Activated CD4-positive, alpha-beta T cell treated with anti-CD3 and anti-CD28 coated beads, Interleukin-2, amount 50 U/mL, for 24 hours (primary cell): ENCODE data around the gene APRT.
A peak's percentile ranks its signal among the peaks of the same experiment; 100 is the strongest.
"Not testable (repeated sequence)": the region's sequence is repeated elsewhere in the genome, so short reads cannot be mapped to it uniquely, and the experiment has no call there.

Experiments used
- DNase-seq, 2 donors: peaks; one replicate each; pipeline ENCODE4 v3.0.0-alpha.2; 2020; ENCODE audit warnings: low read depth in 1 of 2, low spot score in 1 of 2

APRT gene

DNA sequence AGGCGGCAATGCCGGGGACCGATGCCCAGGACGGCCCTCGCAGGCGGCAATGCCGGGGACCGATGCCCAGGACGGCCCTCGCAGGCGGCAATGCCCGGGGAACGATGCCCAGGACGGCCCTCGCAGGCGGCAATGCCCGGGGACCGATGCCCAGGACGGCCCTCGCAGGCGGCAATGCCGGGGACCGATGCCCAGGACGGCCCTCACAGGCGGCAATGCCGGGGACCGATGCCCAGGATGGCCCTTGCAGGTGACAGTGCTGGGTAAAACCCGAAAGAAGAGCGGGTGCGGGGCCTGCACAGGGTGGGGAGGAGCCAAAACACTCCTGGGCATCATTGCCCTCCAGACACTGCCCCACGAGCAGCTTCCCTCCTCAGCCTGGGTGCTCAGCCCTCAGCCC, 11.9 kb upstream of the APRT start:
- not testable (repeated sequence) for DNase-seq

GRCh38 chr16:88822281-88823040, 10.7 kb upstream of the APRT start:
- no peak for DNase-seq

DNA sequence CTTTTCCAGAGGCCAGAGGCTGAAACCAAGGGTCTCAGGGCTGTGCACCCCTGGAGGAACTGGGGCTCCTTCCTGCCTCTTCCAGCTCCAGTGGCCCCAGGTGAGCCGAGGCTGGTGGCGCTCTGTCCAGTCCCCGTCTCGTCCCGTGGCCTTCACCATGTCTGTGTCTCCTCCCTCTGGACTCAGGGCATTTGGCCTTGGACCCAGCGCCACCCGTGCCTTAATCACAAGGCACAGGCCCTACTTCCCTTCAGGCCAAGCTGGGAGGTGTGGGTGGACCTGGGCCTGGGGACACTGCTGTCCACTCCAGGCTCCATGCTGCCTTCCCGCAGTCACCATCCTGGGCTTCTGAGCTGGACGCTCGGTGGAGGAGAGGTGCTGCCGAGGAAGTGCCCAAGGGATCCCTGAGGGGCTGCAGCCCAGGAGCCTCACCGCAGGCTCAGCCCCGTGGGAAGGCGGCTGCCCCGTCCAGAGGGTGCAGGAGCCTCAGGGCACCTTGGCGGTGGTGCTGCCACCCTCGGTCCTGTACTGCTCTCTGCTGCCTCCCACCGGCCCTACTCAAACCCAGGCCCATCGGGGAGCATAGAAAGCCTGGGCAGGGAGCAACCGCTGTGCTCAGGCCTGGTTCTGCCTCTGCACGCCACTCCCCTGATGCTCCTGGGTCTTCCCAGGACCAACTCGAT, 9.6 kb upstream of the APRT start:
- no peak for DNase-seq

- DNase-seq: no peak
Measured at GRCh38 chr16:88820385-88821025, 8.8 kb upstream of the APRT start.

DNA sequence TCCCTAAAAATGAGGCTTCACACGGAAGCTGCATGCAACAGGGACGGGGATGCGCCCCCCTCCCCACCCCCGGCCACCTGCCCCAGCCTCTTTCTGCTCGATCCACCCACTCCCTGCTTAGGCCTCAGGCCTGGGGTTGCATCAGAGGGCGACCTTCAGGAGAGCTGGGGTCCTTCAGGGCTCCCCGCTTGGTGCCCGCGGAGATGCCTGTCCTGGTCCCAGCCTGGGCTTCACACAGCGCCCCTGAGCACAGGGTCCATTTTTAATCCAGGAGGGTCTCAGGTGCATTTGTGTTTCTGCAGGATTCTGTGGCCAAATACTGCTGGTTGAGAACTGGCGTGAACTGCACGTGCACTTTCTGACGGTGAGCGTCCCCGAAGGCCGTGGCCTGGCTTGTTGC, 7.4 kb upstream of the APRT start:
- no peak for DNase-seq

- no peak for DNase-seq
Measured at GRCh38 chr16:88818575-88818874, 6.8 kb upstream of the APRT start.

DNA sequence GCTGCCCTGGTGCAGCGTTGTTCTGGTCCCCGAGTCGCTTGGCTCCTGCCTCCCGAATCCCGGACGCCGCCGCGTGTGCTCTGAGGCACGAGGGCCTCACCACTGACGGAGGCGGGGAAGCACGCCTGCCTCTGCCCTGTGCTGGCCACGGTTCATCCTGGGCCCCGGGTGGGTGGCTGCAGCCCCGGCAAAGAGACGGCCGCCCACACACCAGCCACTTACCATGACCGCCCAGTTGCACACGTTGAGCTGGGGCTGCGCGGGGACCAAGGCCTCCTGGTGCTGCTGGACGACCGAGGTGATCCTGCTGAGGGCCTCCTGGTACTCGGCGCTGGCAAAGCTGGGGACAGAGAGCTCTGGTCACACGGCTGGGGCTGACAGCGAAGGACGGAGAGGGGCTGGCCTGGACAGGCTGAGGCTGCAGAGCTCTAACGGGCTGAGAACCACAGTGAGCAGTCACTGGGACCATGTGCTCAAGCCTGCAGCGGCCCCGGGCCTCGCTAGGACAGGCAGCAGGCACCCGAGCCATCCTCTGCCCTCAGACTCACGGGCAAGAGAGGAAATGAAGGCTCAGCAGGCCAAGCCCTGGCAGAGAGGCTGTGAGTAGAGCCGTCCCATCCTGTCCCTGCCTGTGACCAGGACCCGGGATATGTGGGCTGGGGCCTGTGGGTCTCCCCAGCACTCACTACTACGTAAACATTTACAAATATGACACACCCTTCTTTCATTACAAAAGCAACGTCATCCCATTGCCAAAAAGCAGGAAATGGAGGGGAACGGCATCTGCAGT, 6.3 kb upstream of the APRT start:
- no peak for DNase-seq

DNA sequence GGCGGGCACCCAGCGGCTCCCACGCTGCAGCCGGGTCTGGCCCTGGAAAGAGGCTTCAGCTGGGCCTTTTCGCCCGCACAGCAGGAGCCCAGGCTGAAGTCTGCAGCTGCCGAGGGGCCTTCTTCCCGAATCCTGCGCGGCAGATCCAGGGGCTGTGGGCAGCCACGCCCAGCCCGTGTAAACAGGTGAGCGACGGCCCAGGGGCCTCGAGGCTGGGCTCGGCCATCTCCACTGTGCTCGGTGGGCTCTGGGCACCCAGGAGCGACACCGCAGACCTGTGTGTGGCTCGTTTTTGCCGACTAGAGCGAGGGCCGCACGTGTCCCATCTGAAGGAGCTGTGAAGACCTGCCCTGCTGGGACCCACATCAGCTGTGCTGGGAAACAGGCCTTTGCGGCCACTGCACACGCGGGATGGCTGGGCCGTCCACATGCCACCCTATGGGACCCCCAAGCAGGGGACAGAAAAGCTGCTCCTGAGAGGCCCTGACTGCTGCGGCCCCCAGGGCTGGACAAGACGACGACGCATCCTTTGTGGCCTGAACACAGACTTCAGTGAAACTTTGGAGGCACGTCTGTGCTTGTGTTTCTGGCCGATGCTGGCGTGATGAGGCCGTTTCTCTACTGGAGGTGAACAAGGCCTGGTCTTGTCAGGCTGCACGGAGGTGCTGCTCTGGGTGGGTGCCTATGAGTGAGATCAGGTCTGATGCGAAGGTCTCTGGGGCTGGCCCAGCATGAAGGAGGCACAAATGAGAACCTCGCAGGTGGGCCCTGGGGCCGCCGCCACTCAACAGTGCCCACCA, 5.2 kb upstream of the APRT start:
- no peak for DNase-seq

DNA sequence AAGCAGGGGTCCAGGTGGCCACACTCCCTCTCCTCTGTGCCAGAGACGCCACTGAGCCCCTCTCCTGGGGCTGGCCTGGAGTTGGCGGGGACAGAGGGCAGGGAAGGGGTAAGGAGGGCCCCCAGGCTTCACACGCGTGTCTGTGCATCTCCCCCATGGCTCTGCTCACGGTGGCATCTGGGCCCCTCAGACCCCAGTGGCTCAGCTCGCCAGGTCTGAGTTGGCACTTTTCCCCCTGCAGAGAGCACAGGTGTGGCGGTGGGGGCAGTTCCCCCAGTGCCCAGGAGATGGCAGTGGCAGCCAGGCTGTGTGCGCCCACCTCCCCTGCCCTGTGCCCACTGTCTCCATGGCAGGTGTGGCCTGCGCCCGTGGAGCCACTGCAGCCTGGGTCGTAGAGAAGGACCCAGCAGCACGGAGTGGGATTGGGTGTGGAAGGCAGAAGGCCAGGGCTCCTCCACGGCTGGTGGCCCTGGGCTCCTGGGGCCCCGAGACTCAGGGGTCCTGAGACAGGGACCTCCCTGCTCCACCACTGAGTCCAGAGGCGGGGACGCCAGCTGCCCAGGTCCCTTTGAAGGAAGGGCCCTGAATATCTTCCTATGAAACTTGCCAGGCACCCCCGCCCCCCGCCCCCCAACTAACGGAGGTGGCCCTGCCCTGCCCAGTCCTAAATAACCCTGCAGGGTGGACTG, 4.3 kb upstream of the APRT start:
- no peak for DNase-seq

DNA sequence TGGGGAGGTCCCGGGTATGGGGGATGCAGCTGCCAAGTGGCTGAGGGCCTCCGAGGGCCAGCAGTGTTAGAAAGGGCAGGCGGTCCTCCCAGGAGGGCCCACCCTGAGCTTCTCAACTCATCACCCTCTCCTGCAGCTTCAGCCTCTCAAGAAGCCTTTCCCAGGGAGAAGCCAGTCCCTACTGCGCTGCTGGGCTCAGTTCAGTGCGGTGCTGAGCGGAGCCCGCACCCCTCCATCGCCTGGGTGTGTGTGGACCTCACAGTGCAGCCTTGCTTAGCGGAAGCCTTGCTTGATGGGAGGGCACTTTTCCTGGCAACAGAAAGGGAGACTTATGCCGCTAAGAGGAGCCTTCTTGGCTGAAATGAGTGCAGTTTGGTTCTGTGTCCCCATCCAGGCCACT, 3.5 kb upstream of the APRT start:
- DNase-seq: no peak

GRCh38 chr16:88814144-88814502, 2.4 kb upstream of the APRT start:
- DNase-seq: no peak

- no peak for DNase-seq
Measured at GRCh38 chr16:88813269-88814143, 1.8 kb upstream of the APRT start.

DNA sequence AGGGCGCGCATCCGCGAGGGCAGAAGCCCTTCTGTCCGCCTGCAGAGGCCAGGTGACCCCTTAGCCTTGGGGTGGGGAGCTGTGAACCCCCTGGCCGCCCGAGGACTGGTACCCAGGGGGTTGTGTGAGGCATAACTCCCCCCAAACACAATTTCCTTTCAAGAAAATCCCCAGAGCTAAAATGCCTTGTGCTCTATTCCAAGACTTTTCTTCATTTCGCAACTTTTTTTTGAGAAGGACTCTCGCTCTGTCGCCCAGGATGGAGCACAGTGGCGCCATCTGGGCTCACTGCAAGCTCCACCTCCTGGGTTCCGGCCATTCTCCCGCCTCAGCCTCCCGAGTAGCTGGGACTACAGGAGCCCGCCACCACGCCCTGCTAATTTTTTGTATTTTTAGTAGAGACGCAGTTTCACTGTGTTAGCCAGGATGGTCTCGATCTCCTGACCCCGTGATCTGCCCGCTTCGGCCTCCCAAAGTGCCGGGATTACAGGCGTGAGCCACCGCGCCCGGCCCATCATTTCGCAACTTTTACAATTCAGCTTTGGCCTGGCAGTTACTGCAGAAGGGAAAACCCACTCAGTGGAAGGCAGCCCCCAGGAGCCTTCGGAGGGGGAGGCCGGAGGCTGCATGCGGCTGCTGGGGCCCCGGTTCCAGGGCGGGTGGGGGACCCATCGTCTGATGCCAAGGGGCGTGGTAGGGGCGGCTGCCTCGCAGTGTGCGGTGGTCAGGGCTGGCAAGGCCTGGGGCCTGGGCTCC, 963 bp upstream of the APRT start:
- DNase-seq: no peak

DNA sequence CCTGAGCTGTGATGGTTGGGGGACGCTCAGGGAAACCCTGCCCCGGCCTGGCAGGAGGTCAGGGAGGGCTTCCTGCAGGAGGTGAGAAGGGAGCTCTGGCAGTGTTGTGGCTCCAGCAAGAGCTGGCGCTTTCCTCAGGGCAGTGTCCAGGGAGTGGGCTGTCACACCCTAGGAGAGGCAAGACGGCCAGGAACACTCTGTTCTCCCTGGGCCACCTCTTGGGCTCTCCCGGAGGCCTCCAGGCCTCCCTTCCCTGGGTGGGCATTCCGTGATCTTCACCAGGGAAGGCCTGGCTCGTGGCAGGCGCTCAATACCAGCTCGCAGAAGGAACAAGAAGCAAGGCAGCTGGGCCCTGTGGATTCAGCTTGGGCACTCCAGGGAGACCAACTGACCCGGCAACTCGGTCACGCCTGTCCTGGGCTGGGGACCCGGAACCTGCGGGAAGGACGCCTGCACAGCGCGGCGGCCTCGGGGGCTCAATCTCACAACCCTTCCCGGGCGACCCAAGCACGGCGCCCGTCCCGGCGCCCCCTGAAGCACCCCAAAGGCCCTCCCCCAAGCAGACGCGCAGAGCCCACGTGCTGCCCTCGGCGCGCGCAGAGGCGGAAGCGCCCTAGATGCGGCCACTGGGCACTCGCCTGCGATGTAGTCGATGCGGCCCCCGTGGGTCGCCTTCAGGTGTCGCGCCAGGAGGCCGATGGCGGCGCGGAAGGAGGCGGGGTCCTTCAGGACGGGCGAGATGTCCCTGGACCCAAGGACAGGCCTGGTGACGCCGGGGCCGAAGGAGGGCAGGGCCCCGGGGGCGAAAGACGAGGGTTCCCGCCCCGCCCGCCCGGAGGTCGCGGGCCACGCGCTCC, 588 bp downstream of the APRT start:
- peak in 1 of 2 donors; percentile 59 for DNase-seq

DNA sequence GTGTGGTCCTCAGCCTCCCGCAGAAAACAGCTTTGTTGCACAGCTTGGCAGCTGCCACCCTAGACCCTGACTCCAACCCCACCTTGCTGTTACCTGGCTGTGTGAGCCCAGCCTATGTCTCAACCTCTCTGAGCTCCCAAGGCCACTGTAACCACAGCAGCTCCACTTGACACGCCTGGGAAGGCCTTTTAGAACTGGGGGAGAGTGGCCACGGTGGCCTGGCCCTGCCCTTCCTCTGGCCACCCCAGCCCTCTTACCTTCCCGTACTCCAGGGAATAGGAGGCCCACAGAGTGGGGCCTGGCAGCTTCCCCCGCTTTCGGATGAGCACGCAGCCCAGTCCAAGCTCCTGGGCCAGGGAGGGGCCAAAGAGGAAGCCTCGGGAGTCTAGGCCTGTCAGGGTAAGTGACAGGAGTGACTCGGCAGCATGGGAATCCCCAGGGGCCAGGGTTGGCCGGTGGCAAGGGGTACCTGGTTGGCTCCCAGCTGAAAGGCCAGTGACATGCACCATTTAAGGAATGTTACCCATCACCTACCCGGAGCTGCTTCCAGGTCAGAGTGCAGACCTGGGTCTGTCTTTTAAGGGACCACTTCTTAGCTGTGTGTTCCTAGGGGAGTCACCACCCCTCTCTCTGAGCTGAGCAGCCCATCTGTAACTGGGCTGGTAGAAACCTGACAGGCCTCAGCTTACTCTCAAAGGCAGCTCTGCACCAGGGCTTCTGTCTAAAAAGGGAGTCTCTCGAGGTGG, 1.4 kb downstream of the APRT start:
- no peak for DNase-seq

DNA sequence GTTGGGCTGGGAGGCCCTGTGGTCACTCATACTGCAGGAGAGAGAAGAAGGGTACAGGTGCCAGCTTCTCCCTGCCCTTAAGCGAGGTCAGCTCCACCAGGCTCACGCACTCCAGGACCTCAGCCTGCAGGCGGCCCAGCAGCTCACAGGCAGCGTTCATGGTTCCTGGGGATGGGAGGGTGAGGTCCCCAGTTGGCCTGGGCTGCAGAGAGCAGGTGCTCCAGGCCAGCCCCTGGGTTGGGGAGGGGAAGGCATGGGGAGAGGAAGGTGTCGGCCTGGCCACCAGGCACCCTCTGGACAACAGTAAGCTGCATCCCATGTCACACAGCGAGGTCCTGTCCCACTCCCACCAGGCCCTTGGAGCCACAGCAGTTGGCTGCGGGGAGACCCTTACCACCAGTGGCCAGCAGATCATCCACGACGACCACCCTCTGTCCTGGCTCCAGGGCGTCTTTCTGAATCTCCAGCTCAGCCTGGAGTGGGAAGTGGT, 2.0 kb downstream of the APRT start:
- no peak for DNase-seq

- DNase-seq: no peak
Measured at GRCh38 chr16:88809068-88809675, 2.6 kb downstream of the APRT start.
